LNCAP (cell line): ENCODE measurements around the gene CHRNA3.

Experiments
- CTCF ChIP-seq: fragments of 450-650 bp; IDR thresholded peaks from 2 replicates; pipeline ENCODE4 v1.5.1; 2017; ENCODE audit warnings: mild to moderate bottlenecking

CHRNA3 gene

GRCh38 chr15:78626381-78626995 is 5.7 kb upstream of the CHRNA3 start:
- TF ChIP-seq CTCF: no peak

GRCh38 chr15:78625606-78626280 is 4.9 kb upstream of the CHRNA3 start:
- no peak for TF ChIP-seq CTCF

DNA sequence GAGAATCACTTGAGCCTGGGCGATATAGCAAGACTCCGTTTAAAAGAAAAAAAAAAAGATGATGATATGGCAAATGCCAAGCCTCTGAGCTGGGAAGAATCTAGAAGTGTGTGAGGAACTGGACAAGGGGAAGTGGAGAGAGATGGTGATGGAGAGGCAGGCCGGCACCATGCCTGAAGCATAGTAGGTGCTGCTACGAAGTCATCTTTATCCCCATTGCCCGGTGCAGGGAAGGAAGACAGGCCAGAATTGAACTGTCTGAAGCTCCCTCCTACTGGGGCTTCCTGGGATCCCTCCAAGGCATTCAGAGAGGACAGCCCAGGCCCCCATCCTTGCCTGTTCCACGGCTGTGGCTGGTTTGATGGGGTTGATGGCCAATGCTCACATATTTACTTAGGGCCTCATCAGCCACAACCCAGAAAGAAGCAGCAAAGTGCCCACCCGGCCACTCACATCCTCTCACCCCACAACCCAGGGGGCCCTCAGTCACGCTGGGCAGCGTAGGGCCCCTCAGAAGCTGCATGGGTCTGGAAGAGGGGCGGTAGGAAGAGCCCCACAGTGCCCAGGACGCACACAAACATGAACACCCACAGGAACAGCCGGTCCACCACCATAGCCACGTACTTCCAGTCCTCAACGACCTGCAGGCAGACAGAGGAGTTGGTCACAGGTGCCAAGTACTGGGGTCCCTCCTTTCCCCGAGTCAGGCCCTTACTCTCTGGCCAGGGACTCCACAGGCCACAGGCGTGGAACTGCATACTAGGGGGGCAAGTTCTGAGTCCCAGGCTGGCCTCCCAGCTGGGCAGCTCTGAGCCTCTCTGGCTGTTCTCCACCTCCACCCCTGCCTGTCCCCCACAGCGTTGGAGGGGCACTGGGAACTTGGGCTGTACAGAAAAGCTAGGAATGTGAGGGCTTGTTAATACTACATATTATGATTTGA is 4.1 kb upstream of the CHRNA3 start:
- no peak for TF ChIP-seq CTCF

- TF ChIP-seq CTCF: no peak
Measured at GRCh38 chr15:78623786-78624497, 3.1 kb upstream of the CHRNA3 start.

GRCh38 chr15:78621810-78622402 is 1.1 kb upstream of the CHRNA3 start:
- TF ChIP-seq CTCF: no peak

DNA sequence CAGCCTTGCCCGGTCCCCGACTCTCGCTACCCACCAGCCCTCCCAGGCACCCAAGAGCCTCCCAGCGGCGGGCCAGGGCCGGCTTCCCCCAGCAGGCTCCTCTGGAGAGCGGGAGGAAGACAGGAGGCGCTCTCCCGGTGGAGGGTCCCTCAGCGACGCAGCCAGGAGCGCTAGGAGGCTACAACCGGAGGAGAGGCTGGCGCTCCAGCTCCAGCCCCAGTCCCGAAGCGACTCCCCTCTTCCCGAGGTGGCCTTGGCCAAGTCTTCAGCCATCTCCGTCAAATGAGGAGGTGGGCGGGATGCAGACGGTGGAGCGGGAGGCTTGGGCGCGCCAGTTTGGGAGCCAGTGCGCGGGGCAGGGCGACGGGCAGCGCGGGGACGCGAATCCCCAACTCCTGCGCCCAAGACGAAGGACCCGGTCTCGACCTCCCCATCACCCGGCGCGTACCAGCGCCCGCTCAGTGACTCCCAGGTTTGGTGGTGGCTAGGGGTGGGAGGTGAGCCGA is 722 bp downstream of the CHRNA3 start:
- no peak for TF ChIP-seq CTCF
